Activated naive CD4-positive, alpha-beta T cell treated with anti-CD3 and anti-CD28 coated beads, Interleukin-2, amount 50 U/mL, for 72 hours (primary cell): ENCODE data around the gene STX17. TPM values are rescaled to one million over a fixed set of nuclear protein-coding genes. Genes with fewer than 3 reads are reported as not detected.
"Not testable (repeated sequence)": the region's sequence is repeated elsewhere in the genome, so short reads cannot be mapped to it uniquely, and the experiment has no call there.

Experiments
- ATAC-seq, 2 donors: fragments of 150-1000 bp; cut with Tn5 transposase; 2 replicates each; pipeline ENCODE4 v1.10.0; 2021; ENCODE audit warnings: mild to moderate bottlenecking in 2 of 2, moderate library complexity in 2 of 2
- DNase-seq, 2 donors: peaks; one replicate each; pipeline ENCODE4 v3.0.0; 2021 to 2022; ENCODE audit warnings: low spot score in 2 of 2
- H3K27ac Mint-ChIP-seq, 2 donors: one replicate each; pipeline ENCODE4 v1.8.0; 2022; ENCODE audit warnings: mild to moderate bottlenecking in 2 of 2, mixed read lengths in 2 of 2
- H3K36me3 Mint-ChIP-seq, 2 donors: one replicate each; pipeline ENCODE4 v1.8.0; 2022; ENCODE audit warnings: mixed read lengths in 2 of 2
- H3K9me3 Mint-ChIP-seq, 2 donors: one replicate each; pipeline ENCODE4 v1.8.0; 2022; ENCODE audit warnings: mixed read lengths in 2 of 2
- total RNA-seq, 2 donors: library from RNA; stranded (reverse); gene quantifications; one replicate each; pipeline ENCODE4 v1.2.3, GENCODE V29; 2022

Gene STX17
- total RNA-seq, 2 donors from 2014 or later: 27.9 to 31.4 TPM

GRCh38 chr9:99986642-99987041 is 80.2 kb downstream of the STX17 start:
- H3K9me3 Mint-ChIP-seq: peaks cover 14 to 15% of the 10 kb centered on the region in 2 donors

GRCh38 chr9:99990508-99990907 is 84.1 kb downstream of the STX17 start:
- DNase-seq, H3K27ac Mint-ChIP-seq, ATAC-seq: not testable (repeated sequence)
- Mint-ChIP-seq H3K36me3 (peaks cover 42 to 60% of the 10 kb centered on the region in 2 donors), H3K9me3 (peaks cover 18 to 19% of the 10 kb centered on the region in 2 donors)

More at GRCh38 chr9:99986642-99987041, 80.2 kb downstream of the STX17 start:
- Mint-ChIP-seq H3K36me3 (peaks cover 27 to 32% of the 10 kb centered on the region in 2 donors), H3K27ac (peak overlapping the region in 1 of 2 donors; percentile 7)
- no peak for DNase-seq
- no peak for ATAC-seq

DNA sequence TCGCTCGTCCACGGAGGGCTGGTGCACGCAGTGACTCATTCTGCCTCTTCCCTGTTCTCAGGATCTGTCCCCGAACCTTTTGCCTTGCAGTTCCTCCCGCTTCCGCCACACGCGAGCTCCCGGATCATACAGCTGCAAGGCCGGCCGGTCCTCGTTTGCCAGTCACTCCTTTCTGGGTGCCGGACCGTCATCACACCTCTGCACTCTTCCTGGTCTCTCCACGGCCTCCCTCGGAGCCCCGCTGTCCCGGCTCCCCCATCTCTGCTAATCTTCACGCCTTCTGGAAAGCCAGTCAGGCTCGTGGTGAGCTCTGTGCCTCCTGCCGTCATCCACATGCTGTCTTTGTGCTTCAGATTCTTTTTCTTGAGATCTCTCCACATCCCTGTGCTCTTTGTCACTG is 91.8 kb downstream of the STX17 start:
- DNase-seq (no peak), ATAC-seq (no peak)
- peaks cover 15 to 27% of the 10 kb centered on the region in 2 donors for H3K9me3 Mint-ChIP-seq
- H3K27ac Mint-ChIP-seq: no peak overlapping the region
- peaks cover 43 to 59% of the 10 kb centered on the region in 2 donors for H3K36me3 Mint-ChIP-seq

- DNase-seq: no peak
- H3K9me3 Mint-ChIP-seq: peaks cover 15 to 27% of the 10 kb centered on the region in 2 donors
- no peak for ATAC-seq
- H3K27ac Mint-ChIP-seq: peak overlapping the region in 1 of 2 donors; percentile 60
- peaks cover 49 to 60% of the 10 kb centered on the region in 2 donors for H3K36me3 Mint-ChIP-seq
Observed at GRCh38 chr9:99998866-99999265, 92.4 kb downstream of the STX17 start.

DNA sequence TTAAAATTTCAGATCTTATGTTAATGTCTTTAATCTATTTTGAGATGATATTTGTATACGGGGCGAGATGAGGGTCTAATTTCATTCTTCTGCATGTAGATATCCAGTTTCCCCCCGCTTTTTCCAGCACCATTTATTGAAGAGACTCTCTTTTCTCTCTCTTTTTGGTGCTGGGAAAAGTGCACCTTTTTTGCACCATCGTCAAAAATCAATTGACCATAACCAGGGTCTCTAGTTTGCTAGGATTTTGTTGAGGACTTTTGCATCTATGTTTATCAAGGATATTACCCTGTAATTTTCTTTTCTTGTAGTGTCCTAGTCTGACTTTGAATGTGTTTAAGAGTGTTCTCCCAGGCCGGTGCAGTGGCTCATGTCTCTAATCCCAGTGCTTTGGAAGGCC is 93.3 kb downstream of the STX17 start:
- Mint-ChIP-seq H3K9me3 (peaks cover 15 to 24% of the 10 kb centered on the region in 2 donors), H3K27ac (no peak overlapping the region), H3K36me3 (peaks cover 53 to 62% of the 10 kb centered on the region in 2 donors)
- ATAC-seq (no peak), DNase-seq (no peak)

GRCh38 chr9:100011062-100011681 is 104.7 kb downstream of the STX17 start:
- H3K9me3 Mint-ChIP-seq: no peaks in the 10 kb centered on the region
- H3K27ac Mint-ChIP-seq: no peak overlapping the region
- DNase-seq: peak in 1 of 2 donors; percentile 45
- H3K36me3 Mint-ChIP-seq: peaks cover 0 to 9% of the 10 kb centered on the region in 2 donors
- peak in 1 of 2 donors; percentile 37 for ATAC-seq

GRCh38 chr9:100012279-100012678 is 105.8 kb downstream of the STX17 start:
- Mint-ChIP-seq H3K9me3 (no peaks in the 10 kb centered on the region), H3K36me3 (peaks cover 0 to 9% of the 10 kb centered on the region in 2 donors), H3K27ac (no peak overlapping the region)
- ATAC-seq (no peak), DNase-seq (no peak)

DNA sequence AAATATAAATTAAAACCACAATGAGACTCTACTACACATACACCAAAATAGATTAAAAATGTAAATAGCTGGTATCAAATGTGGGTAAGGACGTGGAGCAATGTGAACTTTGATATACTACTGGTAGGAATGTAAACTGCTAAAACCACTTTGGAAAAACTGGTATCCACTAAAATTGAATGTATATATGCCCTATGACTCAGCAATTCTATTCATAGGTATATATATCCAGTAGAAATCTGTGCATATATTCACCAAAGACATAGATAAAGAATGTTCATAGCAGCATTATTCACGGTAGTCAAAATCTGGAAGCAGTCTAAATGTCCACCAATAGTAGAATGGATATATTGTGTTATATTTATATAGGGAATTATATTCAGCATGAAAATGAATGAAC is 107.1 kb downstream of the STX17 start:
- peaks cover 0 to 9% of the 10 kb centered on the region in 2 donors for H3K36me3 Mint-ChIP-seq
- no peak overlapping the region for H3K27ac Mint-ChIP-seq
- no peak for ATAC-seq
- DNase-seq: no peak
- H3K9me3 Mint-ChIP-seq: no peaks in the 10 kb centered on the region

DNA sequence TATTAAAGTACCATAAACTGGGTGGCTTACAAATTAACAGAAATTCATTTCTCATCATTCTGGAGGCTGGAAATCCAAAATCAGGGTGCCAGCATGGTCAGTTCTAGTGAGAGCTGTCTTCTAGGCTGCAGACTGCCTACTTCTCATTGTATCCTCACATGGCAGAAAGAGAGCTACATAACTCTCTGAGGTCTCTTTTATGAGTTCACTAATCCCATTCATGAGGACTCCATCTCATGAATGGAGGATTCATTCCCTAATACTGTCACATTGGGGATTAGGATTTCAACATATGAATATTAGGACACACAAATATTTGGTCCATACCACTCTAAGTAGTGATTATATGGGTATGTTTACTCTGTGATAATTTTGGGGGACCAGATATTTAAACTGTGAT is 108.4 kb downstream of the STX17 start:
- no peak for DNase-seq
- no peak overlapping the region for H3K27ac Mint-ChIP-seq
- ATAC-seq: no peak
- peaks cover 6 to 9% of the 10 kb centered on the region in 2 donors for H3K36me3 Mint-ChIP-seq
- no peaks in the 10 kb centered on the region for H3K9me3 Mint-ChIP-seq

DNA sequence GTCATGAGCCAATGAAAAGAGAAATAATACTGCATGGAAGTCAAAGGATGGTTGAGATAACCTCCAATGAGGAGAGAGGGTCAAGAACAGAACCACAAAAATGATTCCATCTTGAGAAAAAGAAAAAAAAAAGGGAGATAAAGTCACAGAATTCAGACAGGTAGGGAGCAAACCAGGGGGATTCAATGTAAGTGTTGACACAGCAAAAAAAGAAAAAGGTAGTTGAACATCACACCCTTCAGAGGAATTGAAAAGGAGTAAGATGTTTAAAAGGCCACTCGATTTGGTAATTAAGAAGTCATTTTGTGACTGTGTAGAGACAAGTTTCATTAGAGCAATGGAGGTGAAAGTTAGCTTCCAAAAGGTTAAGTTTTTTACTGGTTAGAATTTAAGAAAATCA is 113.1 kb downstream of the STX17 start:
- Mint-ChIP-seq H3K27ac (peak overlapping the region in 1 of 2 donors; percentile 24), H3K36me3 (peaks cover 0 to 6% of the 10 kb centered on the region in 2 donors)
- no peak for DNase-seq

More for the DNA sequence above, 113.1 kb downstream of the STX17 start:
- ATAC-seq: no peak
- H3K9me3 Mint-ChIP-seq: no peaks in the 10 kb centered on the region

Other genes starting within 250 kb of the STX17 start
- 10 to 100 TPM in 1 of 2 donors, 1 to 10 TPM in 1; 7.8 to 19.2 TPM for gene NR4A3, start 84.8 kb upstream of the STX17 start, total RNA-seq
- gene ERP44, start 192.3 kb downstream of the STX17 start, total RNA-seq: 10 to 100 TPM; 10.7 to 11.5 TPM
- gene INVS, start 192.6 kb downstream of the STX17 start, total RNA-seq: 10 to 100 TPM in 1 of 2 donors, 1 to 10 TPM in 1; 9.1 to 15.9 TPM